GM12878 (cell line): ENCODE measurements around the gene CATSPERZ. TPM values are rescaled to one million over a fixed set of nuclear protein-coding genes. Genes with fewer than 3 reads are reported as not detected.
A peak's percentile ranks its signal among the peaks of the same experiment; 100 is the strongest.

Source experiments
- BMI1 ChIP-seq: fragments of 450-650 bp; IDR thresholded peaks from 2 replicates; pipeline ENCODE4 v1.6.1; 2016; ENCODE audit warnings: mild to moderate bottlenecking, moderate library complexity, borderline replicate concordance
- CBFB ChIP-seq: IDR thresholded peaks from 2 replicates; pipeline ENCODE4 v1.6.1; 2016; ENCODE audit warnings: antibody characterized with exemption, low read depth
- ETV6 ChIP-seq, 2 experiments: fragments of 450-650 bp in 1 of 2; IDR thresholded peaks in 1 of 2; conservative IDR thresholded peaks in 1 of 2; 2 replicates each; pipeline ENCODE4 v1.6.1; 2014; ENCODE audit warnings: antibody characterized with exemption in 1 of 2, borderline replicate concordance in 1 of 2, low read depth in 1 of 2, mild to moderate bottlenecking in 1 of 2, moderate library complexity in 1 of 2
- IKZF2 ChIP-seq, 2 experiments: fragments of 450-650 bp; IDR thresholded peaks; 2 replicates each; pipeline ENCODE4 v1.6.1; 2017; ENCODE audit warnings: mild to moderate bottlenecking in 2 of 2, moderate library complexity in 2 of 2
- MTA2 ChIP-seq: fragments of 450-650 bp; IDR thresholded peaks from 2 replicates; pipeline ENCODE4 v1.6.1; 2016; ENCODE audit warnings: low read depth, mild to moderate bottlenecking, moderate library complexity
- NBN ChIP-seq: fragments of 450-650 bp; IDR thresholded peaks from 2 replicates; pipeline ENCODE4 v1.6.1; 2016
- PKNOX1 ChIP-seq: fragments of 450-650 bp; IDR thresholded peaks from 2 replicates; pipeline ENCODE4 v1.6.1; 2016; ENCODE audit warnings: mild to moderate bottlenecking
- PML ChIP-seq: IDR thresholded peaks from 2 replicates; pipeline ENCODE4 v1.6.1; 2012; ENCODE audit warnings: low read length, inconsistent platforms
- POLR2A ChIP-seq: IDR thresholded peaks from 2 replicates; pipeline ENCODE4 v1.6.1; 2011; ENCODE audit warnings: low read depth, mild to moderate bottlenecking, low read length
- POU2F2 ChIP-seq: IDR thresholded peaks from 3 replicates; pipeline ENCODE4 v1.6.1; 2011; ENCODE audit warnings: low read depth, mild to moderate bottlenecking, low read length, borderline replicate concordance
- SMC3 ChIP-seq: IDR thresholded peaks from 2 replicates; pipeline ENCODE4 v1.6.1; 2011; ENCODE audit warnings: low read length, improper control_type of control experiment, borderline replicate concordance
- YBX1 ChIP-seq: fragments of 450-650 bp; IDR thresholded peaks from 2 replicates; pipeline ENCODE4 v1.6.1; 2016; ENCODE audit warnings: antibody characterized with exemption
- ZBTB4 ChIP-seq: fragments of 450-650 bp; formaldehyde crosslinking; IDR thresholded peaks from 2 replicates; pipeline ENCODE4 v1.4.0; 2022; ENCODE audit warnings: mild to moderate bottlenecking, moderate library complexity
- polyA plus RNA-seq, 11 experiments: library from polyadenylated mRNA; depleted of rRNA in 4 of 11; unstranded in 6 of 11; stranded (reverse) in 5 of 11; fragments of >200 nt; fragmentation: Nextera tagmentation in 4 of 11; fragmentation: Illumina TruSeq in 1 of 11; extraction: Ambion mirVana in 4 of 11; extraction: Trizol in 1 of 11; gene quantifications; 1 replicate in 1 of 11; 2 replicates in 10 of 11; pipeline versions ENCODE4 v1.2.1 to v1.2.3, GENCODE V29; 2011 to 2016; ENCODE audit warnings: inconsistent platforms in 2 of 11, missing spikeins in 2 of 11, low read depth in 1 of 11
- total RNA-seq, 4 experiments: library from RNA; depleted of rRNA in 3 of 4; stranded (reverse); fragments of >200 nt in 3 of 4; fragmentation: Illumina TruSeq in 1 of 4; extraction: Trizol in 1 of 4; gene quantifications; 2 replicates each; pipeline versions ENCODE4 v1.2.1 to v1.2.3, GENCODE V29; 2013 to 2021

Gene CATSPERZ
- total and polyA plus RNA-seq, 10 of the 15 experiments (the other 5 are each of a cell fraction or from before 2014, with no cell fraction given) = 0.12 to 0.31 TPM; not detected in 8

- TF ChIP-seq PKNOX1 (peak; percentile 53), CBFB (peak; percentile 85; the same call in 1 of the 2 replicates), BMI1 (no peak), POU2F2 (peak; percentile 92; the same call in 2 of the 3 replicates), YBX1 (no peak), ZBTB4 (CRISPR knock-in tag) (no peak), MTA2 (peak; percentile 97), IKZF2 (IDR thresholded peaks at IDR 0.05) (peak; percentile 99), NBN (peak; percentile 89; the same call in 1 of the 2 replicates), PML (peak; percentile 63; the same call in 1 of the 2 replicates), ETV6 (conservative IDR thresholded peaks at IDR 0.05 in 1 of 2, IDR thresholded peaks at IDR 0.05 in 1 of 2; ENCODE audit: borderline replicate concordance in 1 of 2, low read depth in 1 of 2) (peak in 1 of 2 experiments; percentile 59; a peak in 2 of 4 replicates), SMC3 (no peak), POLR2A (peak; percentile 77)
- TF ChIP-seq, all 136 proteins: peak for 61
Observed at GRCh38 chr11:64269540-64270220, 30.5 kb upstream of the CATSPERZ start (continued).
